ENCODE results near the gene FUT8. TPM values are rescaled to one million over a fixed set of nuclear protein-coding genes. Genes with fewer than 3 reads are reported as not detected.

The FUT8 gene
- total RNA-seq, 8 experiments from 2014 or later = 26.4 to 68.1 (median 30.7) TPM

- in situ Hi-C loops (cut with MboI; ENCODE audit: low pct_unique_long_range_greater_than_20kb in 2 of 9, low sequenced_read_pairs in 9 of 9, unreplicated experiment in 9 of 9) = no loop called here
- no peak for ATAC-seq (replicated peaks in 6 of 8)
- Histone ChIP-seq H3K4me1 (replicated peaks in 1 of 2) (peaks cover 0 to 11% of the 10 kb centered on the region in 2 donors), H3K4me3 (no peak overlapping the region), H3K27ac (no peak overlapping the region)
- 62 to 100% (median 90%) methylated on average over 1 to 7 of the region's 8 CpGs; no CpG with 5 or more reads in 3 of the 10 experiments for WGBS, 10 experiments
Measured at GRCh38 chr14:65772466-65772865, 359.9 kb downstream of the FUT8 start.

- H3K27ac ChIP-seq = no peak overlapping the region
- no peak for ATAC-seq (replicated peaks in 6 of 8)
- 28 to 100% (median 79%) methylated on average over 1 to 4 of the region's 4 CpGs for whole genome bisulfite sequencing, 10 experiments
- in situ Hi-C loops (cut with MboI; ENCODE audit: low pct_unique_long_range_greater_than_20kb in 2 of 9, low sequenced_read_pairs in 9 of 9, unreplicated experiment in 9 of 9) = no loop called here
- no peak overlapping the region for H3K4me3 ChIP-seq
- H3K4me1 ChIP-seq (replicated peaks in 1 of 2) = peaks cover 0 to 11% of the 10 kb centered on the region in 2 donors
Measured at GRCh38 chr14:65772921-65773574, 360.5 kb downstream of the FUT8 start.

- peaks cover 0 to 11% of the 10 kb centered on the region in 2 donors for H3K4me1 ChIP-seq (replicated peaks in 1 of 2)
- H3K27ac ChIP-seq = no peak overlapping the region
- in situ Hi-C loops (cut with MboI; ENCODE audit: low pct_unique_long_range_greater_than_20kb in 2 of 9, low sequenced_read_pairs in 9 of 9, unreplicated experiment in 9 of 9) = no loop called here
- no peak overlapping the region for H3K4me3 ChIP-seq
- no peak for ATAC-seq (replicated peaks in 6 of 8)
- WGBS, 10 experiments = 29 to 100% (median 92%) methylated on average over 1 of the region's 1 CpG; no CpG with 5 or more reads in 3 of the 10 experiments
Measured at GRCh38 chr14:65774041-65774440, 361.5 kb downstream of the FUT8 start.

- WGBS, 10 experiments = 0 to 100% (median 71%) methylated on average over 1 to 4 of the region's 4 CpGs; no CpG with 5 or more reads in 5 of the 10 experiments
- Histone ChIP-seq H3K27ac (peak overlapping the region in 1 of 2 donors; percentile 58), H3K4me1 (replicated peaks in 1 of 2) (peaks cover 0 to 11% of the 10 kb centered on the region in 2 donors), H3K4me3 (no peak overlapping the region)
- in situ Hi-C loops (cut with MboI; ENCODE audit: low pct_unique_long_range_greater_than_20kb in 2 of 9, low sequenced_read_pairs in 9 of 9, unreplicated experiment in 9 of 9) = no loop called here
- ATAC-seq (replicated peaks in 6 of 8) = peak in 7 of 8 experiments; percentile 30 to 99 (median 81)
Measured at GRCh38 chr14:65776193-65776852, 363.8 kb downstream of the FUT8 start.

GRCh38 chr14:65780566-65780965 lies 368.0 kb downstream of the FUT8 start:
- Histone ChIP-seq H3K4me1 (replicated peaks in 1 of 2) (peaks cover 0 to 11% of the 10 kb centered on the region in 2 donors), H3K27ac (no peak overlapping the region), H3K4me3 (no peak overlapping the region)
- in situ Hi-C loops (cut with MboI; ENCODE audit: low pct_unique_long_range_greater_than_20kb in 2 of 9, low sequenced_read_pairs in 9 of 9, unreplicated experiment in 9 of 9) = no loop called here
- no peak for ATAC-seq (replicated peaks in 6 of 8)
- 0 to 100% (median 67%) methylated on average over 1 to 2 of the region's 2 CpGs; no CpG with 5 or more reads in 3 of the 10 experiments for WGBS, 10 experiments

- in situ Hi-C loops (cut with MboI; ENCODE audit: low pct_unique_long_range_greater_than_20kb in 2 of 9, low sequenced_read_pairs in 9 of 9, unreplicated experiment in 9 of 9) = no loop called here
- ATAC-seq (replicated peaks in 6 of 8) = no peak
- Histone ChIP-seq H3K4me1 (replicated peaks in 1 of 2) (no peaks in the 10 kb centered on the region), H3K27ac (no peak overlapping the region), H3K4me3 (no peak overlapping the region)
- 56 to 100% (median 76%) methylated on average over 1 to 3 of the region's 3 CpGs; no CpG with 5 or more reads in 2 of the 10 experiments for WGBS, 10 experiments
Measured at GRCh38 chr14:65783101-65783500, 370.6 kb downstream of the FUT8 start.

GRCh38 chr14:65783576-65783975 lies 371.0 kb downstream of the FUT8 start:
- ATAC-seq (replicated peaks in 6 of 8) = peak in 3 of 8 experiments; percentile 26 to 62 (median 47)
- 0 to 83% (median 67%) methylated on average over 1 of the region's 1 CpG; no CpG with 5 or more reads in 5 of the 10 experiments for WGBS, 10 experiments

GRCh38 chr14:65784574-65784973 lies 372.0 kb downstream of the FUT8 start:
- no peak for ATAC-seq (replicated peaks in 6 of 8)
- in situ Hi-C loops (cut with MboI; ENCODE audit: low pct_unique_long_range_greater_than_20kb in 2 of 9, low sequenced_read_pairs in 9 of 9, unreplicated experiment in 9 of 9) = no loop called here
- Histone ChIP-seq H3K27ac (no peak overlapping the region), H3K4me3 (no peak overlapping the region), H3K4me1 (replicated peaks in 1 of 2) (peaks cover 6 to 10% of the 10 kb centered on the region in 2 donors)
- WGBS, 10 experiments = 50 to 82% (median 62%) methylated on average over 1 to 2 of the region's 2 CpGs; no CpG with 5 or more reads in 4 of the 10 experiments

More at GRCh38 chr14:65783576-65783975, 371.0 kb downstream of the FUT8 start:
- H3K4me1 ChIP-seq (replicated peaks in 1 of 2) = peaks cover 0 to under 1% of the 10 kb centered on the region in 2 donors
- in situ Hi-C loops (cut with MboI; ENCODE audit: low pct_unique_long_range_greater_than_20kb in 2 of 9, low sequenced_read_pairs in 9 of 9, unreplicated experiment in 9 of 9) = no loop called here
- no peak overlapping the region for H3K4me3 ChIP-seq
- no peak overlapping the region for H3K27ac ChIP-seq

- ATAC-seq (replicated peaks in 6 of 8) = no peak
- in situ Hi-C loops (cut with MboI; ENCODE audit: low pct_unique_long_range_greater_than_20kb in 2 of 9, low sequenced_read_pairs in 9 of 9, unreplicated experiment in 9 of 9) = no loop called here
- Histone ChIP-seq H3K4me3 (no peak overlapping the region), H3K27ac (no peak overlapping the region), H3K4me1 (replicated peaks in 1 of 2) (peaks cover 22 to 29% of the 10 kb centered on the region in 2 donors)
Measured at GRCh38 chr14:65787461-65787860, 374.9 kb downstream of the FUT8 start.

GRCh38 chr14:65788876-65789275 lies 376.3 kb downstream of the FUT8 start:
- H3K4me1 ChIP-seq (replicated peaks in 1 of 2) = peaks cover 22 to 29% of the 10 kb centered on the region in 2 donors
- in situ Hi-C loops (cut with MboI; ENCODE audit: low pct_unique_long_range_greater_than_20kb in 2 of 9, low sequenced_read_pairs in 9 of 9, unreplicated experiment in 9 of 9) = no loop called here
- H3K27ac ChIP-seq = no peak overlapping the region

GRCh38 chr14:65789363-65789762 lies 376.8 kb downstream of the FUT8 start:
- Histone ChIP-seq H3K4me1 (replicated peaks in 1 of 2) (peaks cover 22 to 29% of the 10 kb centered on the region in 2 donors), H3K4me3 (no peak overlapping the region), H3K27ac (no peak overlapping the region)
- peak in 5 of 8 experiments; percentile 20 to 53 (median 42) for ATAC-seq (replicated peaks in 6 of 8)
- in situ Hi-C loops (cut with MboI; ENCODE audit: low pct_unique_long_range_greater_than_20kb in 2 of 9, low sequenced_read_pairs in 9 of 9, unreplicated experiment in 9 of 9) = no loop called here
- 60 to 88% (median 67%) methylated on average over 1 to 6 of the region's 14 CpGs; no CpG with 5 or more reads in 6 of the 10 experiments for WGBS, 10 experiments

More at GRCh38 chr14:65788876-65789275, 376.3 kb downstream of the FUT8 start:
- no peak for ATAC-seq (replicated peaks in 6 of 8)
- no peak overlapping the region for H3K4me3 ChIP-seq
- 64 to 76% (median 69%) methylated on average over 1 to 4 of the region's 5 CpGs; no CpG with 5 or more reads in 6 of the 10 experiments for WGBS, 10 experiments

GRCh38 chr14:65790172-65790815 lies 377.8 kb downstream of the FUT8 start:
- ATAC-seq (replicated peaks in 6 of 8) = peak in 5 of 8 experiments; percentile 58 to 70 (median 67)
- peaks cover 22 to 29% of the 10 kb centered on the region in 2 donors for H3K4me1 ChIP-seq (replicated peaks in 1 of 2)
- no peak overlapping the region for H3K27ac ChIP-seq
- WGBS, 10 experiments = 0 to 100% (median 40%) methylated on average over 1 to 6 of the region's 7 CpGs
- no peak overlapping the region for H3K4me3 ChIP-seq
- in situ Hi-C loops (cut with MboI; ENCODE audit: low pct_unique_long_range_greater_than_20kb in 2 of 9, low sequenced_read_pairs in 9 of 9, unreplicated experiment in 9 of 9) = no loop called here
